ENCODE data around the gene LRP1B.

DNA sequence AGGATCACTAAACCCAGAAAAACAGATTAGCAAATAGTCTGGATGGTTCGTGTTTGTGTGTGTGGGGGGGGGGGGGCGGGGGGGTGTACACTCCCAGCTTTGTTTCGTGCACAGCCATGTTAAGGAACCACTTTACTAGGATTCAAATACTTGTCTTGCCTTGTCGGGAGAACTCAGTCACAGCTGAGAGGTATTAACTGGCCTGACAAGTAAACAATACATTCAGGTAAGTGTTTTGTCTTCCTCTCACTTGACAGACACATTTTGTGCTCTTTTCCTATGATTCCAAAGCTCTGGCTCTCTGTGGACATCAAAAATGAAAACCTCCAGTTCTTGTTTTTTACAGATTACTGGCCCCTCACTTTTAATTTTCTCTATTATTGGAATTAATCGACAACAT is 173.5 kb downstream of the LRP1B start:
- TF ChIP-seq, protein P1, sequence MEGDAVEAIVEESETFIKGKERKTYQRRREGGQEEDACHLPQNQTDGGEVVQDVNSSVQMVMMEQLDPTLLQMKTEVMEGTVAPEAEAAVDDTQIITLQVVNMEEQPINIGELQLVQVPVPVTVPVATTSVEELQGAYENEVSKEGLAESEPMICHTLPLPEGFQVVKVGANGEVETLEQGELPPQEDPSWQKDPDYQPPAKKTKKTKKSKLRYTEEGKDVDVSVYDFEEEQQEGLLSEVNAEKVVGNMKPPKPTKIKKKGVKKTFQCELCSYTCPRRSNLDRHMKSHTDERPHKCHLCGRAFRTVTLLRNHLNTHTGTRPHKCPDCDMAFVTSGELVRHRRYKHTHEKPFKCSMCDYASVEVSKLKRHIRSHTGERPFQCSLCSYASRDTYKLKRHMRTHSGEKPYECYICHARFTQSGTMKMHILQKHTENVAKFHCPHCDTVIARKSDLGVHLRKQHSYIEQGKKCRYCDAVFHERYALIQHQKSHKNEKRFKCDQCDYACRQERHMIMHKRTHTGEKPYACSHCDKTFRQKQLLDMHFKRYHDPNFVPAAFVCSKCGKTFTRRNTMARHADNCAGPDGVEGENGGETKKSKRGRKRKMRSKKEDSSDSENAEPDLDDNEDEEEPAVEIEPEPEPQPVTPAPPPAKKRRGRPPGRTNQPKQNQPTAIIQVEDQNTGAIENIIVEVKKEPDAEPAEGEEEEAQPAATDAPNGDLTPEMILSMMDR (IDR thresholded peaks at IDR 0.05) = no peak
- no peak for TF ChIP-seq EZH2 (IDR thresholded peaks at IDR 0.05; ENCODE audit: borderline replicate concordance, insufficient read depth, low read depth, low read length, poor library complexity, severe bottlenecking)
